Measurements from ENCODE around the gene PARP8. TPM values are rescaled to one million over a fixed set of nuclear protein-coding genes. Genes with fewer than 3 reads are reported as not detected.

PARP8 gene
- total RNA-seq, 2 experiments from 2014 or later = 36.8 to 39.2 TPM

DNA sequence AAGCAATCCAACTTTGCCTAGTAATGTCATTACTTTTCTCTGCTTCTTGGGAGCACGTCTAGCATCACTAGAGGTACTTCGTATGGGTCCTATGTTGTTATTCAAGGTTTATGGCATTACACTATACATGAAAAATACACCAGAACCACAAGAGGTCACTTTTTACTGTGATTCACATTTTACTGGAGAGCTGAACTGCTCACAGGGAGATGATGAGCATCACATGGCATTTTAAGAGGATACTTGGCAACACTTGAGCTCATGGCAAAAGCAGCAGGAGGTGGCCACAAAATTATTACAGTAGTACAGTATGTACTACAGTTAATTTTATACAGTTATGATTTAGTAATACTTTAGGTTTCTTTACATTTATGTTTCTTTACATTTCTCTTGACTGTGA lies 223.4 kb downstream of the PARP8 start:
- Histone ChIP-seq H3K36me3 (ENCODE audit: insufficient read depth, low read length) (no peaks in the 10 kb centered on the region), H3K4me1 (ENCODE audit: insufficient read depth, low read length, poor library complexity, severe bottlenecking) (no peaks in the 10 kb centered on the region), H3K4me2 (ENCODE audit: low read length) (no peak overlapping the region), H3K79me2 (ENCODE audit: insufficient read depth, low read depth, low read length) (no peaks in the 10 kb centered on the region), H3K4me3 (ENCODE audit: low read depth, low read length, poor library complexity, severe bottlenecking) (no peak overlapping the region), H3K27ac (ENCODE audit: low read depth, low read length, poor library complexity, severe bottlenecking) (no peak overlapping the region), H2AFZ (ENCODE audit: low read length) (no peak overlapping the region), H3K9me3 (ENCODE audit: low read length) (no peaks in the 10 kb centered on the region), H4K20me1 (ENCODE audit: insufficient read depth, low read length) (no peaks in the 10 kb centered on the region), H3K9me2 (ENCODE audit: insufficient read depth, low read length) (no peaks in the 10 kb centered on the region)
- BruUV-seq (replicated peaks) = no TSS peak
- no peak for TF ChIP-seq EZH2phosphoT487 (IDR thresholded peaks at IDR 0.05; ENCODE audit: borderline replicate concordance, low read depth, low read length)
- TF ChIP-seq, protein P1, sequence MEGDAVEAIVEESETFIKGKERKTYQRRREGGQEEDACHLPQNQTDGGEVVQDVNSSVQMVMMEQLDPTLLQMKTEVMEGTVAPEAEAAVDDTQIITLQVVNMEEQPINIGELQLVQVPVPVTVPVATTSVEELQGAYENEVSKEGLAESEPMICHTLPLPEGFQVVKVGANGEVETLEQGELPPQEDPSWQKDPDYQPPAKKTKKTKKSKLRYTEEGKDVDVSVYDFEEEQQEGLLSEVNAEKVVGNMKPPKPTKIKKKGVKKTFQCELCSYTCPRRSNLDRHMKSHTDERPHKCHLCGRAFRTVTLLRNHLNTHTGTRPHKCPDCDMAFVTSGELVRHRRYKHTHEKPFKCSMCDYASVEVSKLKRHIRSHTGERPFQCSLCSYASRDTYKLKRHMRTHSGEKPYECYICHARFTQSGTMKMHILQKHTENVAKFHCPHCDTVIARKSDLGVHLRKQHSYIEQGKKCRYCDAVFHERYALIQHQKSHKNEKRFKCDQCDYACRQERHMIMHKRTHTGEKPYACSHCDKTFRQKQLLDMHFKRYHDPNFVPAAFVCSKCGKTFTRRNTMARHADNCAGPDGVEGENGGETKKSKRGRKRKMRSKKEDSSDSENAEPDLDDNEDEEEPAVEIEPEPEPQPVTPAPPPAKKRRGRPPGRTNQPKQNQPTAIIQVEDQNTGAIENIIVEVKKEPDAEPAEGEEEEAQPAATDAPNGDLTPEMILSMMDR (conservative IDR thresholded peaks at IDR 0.05; ENCODE audit: low read length) = no peak; the same call in 1 of the 2 replicates
- no peak for DNase-seq (ENCODE audit: low spot score)
- intact Hi-C loops (cut with micrococcal nuclease; ENCODE audit: unreplicated experiment) = no loop called here
- ChIA-PET POLR2A (no interaction called here), CTCF (ENCODE audit: unreplicated experiment) (no interaction called here)

Other genes starting within 250 kb of the PARP8 start
- 75.7 and 78.9 TPM in 2 replicates for gene EMB, start 225.3 kb upstream of the PARP8 start, total RNA-seq (2014; rRNA removed; shearing (Covaris generic))
- 125 and 141 TPM in 2 replicates for gene EMB, start 225.3 kb upstream of the PARP8 start, total RNA-seq (2022)

Data from OCI-LY7 (cell line).